ENCODE measurements around the gene ING3.
"Not testable (repeated sequence)": the region's sequence is repeated elsewhere in the genome, so short reads cannot be mapped to it uniquely, and the experiment has no call there.

ING3 gene

GRCh38 chr7:120949393-120949911, 1.1 kb upstream of the ING3 start:
- in situ Hi-C loops (cut with HindIII; ENCODE audit: low sequenced_read_pairs), result no loop called here

GRCh38 chr7:120949998-120950538, 509 bp upstream of the ING3 start:
- in situ Hi-C loops (cut with HindIII; ENCODE audit: low sequenced_read_pairs), result no loop called here

- in situ Hi-C loops (cut with HindIII; ENCODE audit: low sequenced_read_pairs), result no loop called here
Observed at GRCh38 chr7:120951309-120951699, 727 bp downstream of the ING3 start.

GRCh38 chr7:120951826-120952225, 1.2 kb downstream of the ING3 start:
- in situ Hi-C loops (cut with HindIII; ENCODE audit: low sequenced_read_pairs), result no loop called here

- in situ Hi-C loops (cut with HindIII; ENCODE audit: low sequenced_read_pairs), result no loop called here
Observed at GRCh38 chr7:120955577-120956149, 5.1 kb downstream of the ING3 start.

- in situ Hi-C loops (cut with HindIII; ENCODE audit: low sequenced_read_pairs), result no loop called here
Observed at GRCh38 chr7:120959929-120960484, 9.4 kb downstream of the ING3 start.

GRCh38 chr7:120960714-120961113, 10.1 kb downstream of the ING3 start:
- in situ Hi-C loops (cut with HindIII; ENCODE audit: low sequenced_read_pairs), result no loop called here

GRCh38 chr7:120961638-120962173, 11.1 kb downstream of the ING3 start:
- in situ Hi-C loops (cut with HindIII; ENCODE audit: low sequenced_read_pairs), result no loop called here

- in situ Hi-C loops (cut with HindIII; ENCODE audit: low sequenced_read_pairs), result no loop called here
Observed at GRCh38 chr7:120964088-120964487, 13.5 kb downstream of the ING3 start.

- in situ Hi-C loops (cut with HindIII; ENCODE audit: low sequenced_read_pairs), result no loop called here
Observed at GRCh38 chr7:120966961-120967360, 16.4 kb downstream of the ING3 start.

- in situ Hi-C loops (cut with HindIII; ENCODE audit: low sequenced_read_pairs), result no loop called here
Observed at GRCh38 chr7:120973849-120974248, 23.3 kb downstream of the ING3 start.

- in situ Hi-C loops (cut with HindIII; ENCODE audit: low sequenced_read_pairs), result no loop called here
Observed at GRCh38 chr7:120979765-120980499, 29.4 kb downstream of the ING3 start.

GRCh38 chr7:120981117-120981516, 30.5 kb downstream of the ING3 start:
- in situ Hi-C loops (cut with HindIII; ENCODE audit: low sequenced_read_pairs), result no loop called here

- in situ Hi-C loops (cut with HindIII; ENCODE audit: low sequenced_read_pairs), result no loop called here
Observed at GRCh38 chr7:120981888-120982615, 31.5 kb downstream of the ING3 start.

GRCh38 chr7:120983592-120983991, 33.0 kb downstream of the ING3 start:
- in situ Hi-C loops (cut with HindIII; ENCODE audit: low sequenced_read_pairs), result not testable (repeated sequence)

GRCh38 chr7:120984406-120984805, 33.8 kb downstream of the ING3 start:
- in situ Hi-C loops (cut with HindIII; ENCODE audit: low sequenced_read_pairs), result no loop called here

GRCh38 chr7:120985130-120985758, 34.7 kb downstream of the ING3 start:
- in situ Hi-C loops (cut with HindIII; ENCODE audit: low sequenced_read_pairs), result no loop called here

GRCh38 chr7:120985839-120986238, 35.3 kb downstream of the ING3 start:
- in situ Hi-C loops (cut with HindIII; ENCODE audit: low sequenced_read_pairs), result no loop called here

GRCh38 chr7:120986650-120987049, 36.1 kb downstream of the ING3 start:
- in situ Hi-C loops (cut with HindIII; ENCODE audit: low sequenced_read_pairs), result no loop called here

GRCh38 chr7:120987280-120987679, 36.7 kb downstream of the ING3 start:
- in situ Hi-C loops (cut with HindIII; ENCODE audit: low sequenced_read_pairs), result no loop called here
